GM19395 (cell line): ENCODE data around the gene KRT2.

Experiments
- ATAC-seq: cut with Tn5 transposase; IDR thresholded peaks from one replicate; pipeline ENCODE4 v1.9.1; 2021; ENCODE audit warnings: mild to moderate bottlenecking, moderate library complexity; ENCODE audit not compliant: unreplicated experiment

KRT2 gene

DNA sequence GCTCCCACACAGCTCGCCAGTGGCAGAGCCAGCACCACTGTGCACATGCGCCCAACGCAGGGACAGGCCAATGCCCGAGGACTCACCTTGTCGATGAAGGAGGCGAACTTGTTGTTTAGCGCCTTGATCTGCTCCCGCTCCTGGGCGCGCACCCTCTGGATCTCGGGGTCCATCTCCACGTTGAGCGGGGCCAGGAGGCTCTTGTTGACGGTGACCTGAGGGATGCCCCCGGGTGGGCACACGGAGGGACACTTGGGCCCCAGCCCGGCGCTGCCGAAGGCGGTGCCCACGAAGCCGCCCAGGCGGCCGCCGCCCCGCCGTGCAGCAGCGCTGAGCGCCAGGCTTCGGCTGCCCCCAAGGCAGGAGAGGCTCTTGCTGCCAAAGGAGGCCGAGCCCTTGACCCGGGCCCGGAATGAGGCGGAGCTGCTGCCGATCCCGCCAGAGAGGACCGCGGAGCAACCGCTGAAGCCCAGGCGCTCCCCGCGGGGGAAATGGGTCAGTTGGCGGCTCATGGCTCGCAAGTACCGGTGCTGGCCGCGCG, 51.0 kb downstream of the KRT2 start, which contains the start of gene KRT72:
Gene KRT72, minus strand, starts transcription at position 523 of the 541 bp plus-strand sequence. Its CDS starts 11 bp downstream, at position 512.
- ATAC-seq, result no peak

GRCh38 chr12:52600475-52600874, 51.5 kb downstream of the KRT2 start:
- ATAC-seq, result no peak

GRCh38 chr12:52600071-52600470, 51.9 kb downstream of the KRT2 start:
- ATAC-seq, result no peak

- no peak for ATAC-seq
These were observed 53.0 kb downstream of the KRT2 start for GRCh38 chr12:52598966-52599365.
